NCI-H526 treated with DMSO at 0.1 percent for 48 hours (cell line): Measurements from ENCODE around the gene TBC1D5.
"Not testable (repeated sequence)": the region's sequence is repeated elsewhere in the genome, so short reads cannot be mapped to it uniquely, and the experiment has no call there.

ENCODE experiments used
- DNase-seq: peaks from one replicate; lab custom pipeline; 2025; lab: John Stamatoyannopoulos, UW

Gene TBC1D5

GRCh38 chr3:17351193-17351592 lies 391.2 kb downstream of the TBC1D5 start:
- not testable (repeated sequence) for DNase-seq

DNA sequence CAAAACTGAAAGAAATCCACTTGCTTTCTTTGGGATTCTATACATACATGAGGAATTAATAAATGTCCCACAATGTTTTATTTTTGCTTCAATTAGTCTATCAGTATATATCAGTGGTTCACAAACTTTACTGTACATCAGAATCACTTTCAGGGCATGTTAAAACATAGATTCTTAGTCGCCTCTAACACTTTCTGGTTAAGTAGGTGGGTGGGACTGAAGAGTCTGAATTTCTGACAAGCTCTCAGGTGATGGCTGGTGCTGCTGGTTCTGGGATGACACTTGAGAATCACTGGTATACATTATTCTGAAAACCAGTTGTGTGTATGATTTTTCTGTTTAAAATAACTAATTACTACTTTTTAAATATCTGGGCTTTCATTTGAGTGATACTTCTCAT lies 393.3 kb downstream of the TBC1D5 start:
- no peak for DNase-seq

- DNase-seq: no peak
These were observed 400.3 kb downstream of the TBC1D5 start for GRCh38 chr3:17342119-17342518.

DNA sequence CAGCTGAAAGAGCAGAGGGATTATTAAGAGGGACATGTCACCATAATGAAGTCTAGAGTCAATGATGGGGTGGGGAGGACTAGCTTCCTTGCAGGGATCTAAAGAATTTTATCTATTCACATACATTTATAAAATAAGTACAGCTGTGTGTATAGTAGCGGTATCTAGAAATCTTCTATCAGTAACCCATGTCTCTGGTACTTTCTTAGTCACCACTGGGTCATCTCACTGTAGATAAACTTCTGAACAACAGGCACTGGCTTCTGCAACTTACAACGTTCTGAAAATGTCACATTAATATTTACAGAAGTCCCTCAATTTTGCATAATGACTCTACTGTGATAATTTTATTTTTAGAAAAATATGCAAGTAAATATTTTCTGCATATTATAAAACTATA lies 401.7 kb downstream of the TBC1D5 start:
- DNase-seq: no peak

- DNase-seq: no peak
These were observed 402.2 kb downstream of the TBC1D5 start for GRCh38 chr3:17340261-17340660.

- no peak for DNase-seq
These were observed 403.3 kb downstream of the TBC1D5 start for GRCh38 chr3:17339132-17339575.

GRCh38 chr3:17336291-17336690 lies 406.1 kb downstream of the TBC1D5 start:
- no peak for DNase-seq

- DNase-seq: no peak
These were observed 408.5 kb downstream of the TBC1D5 start for GRCh38 chr3:17333893-17334292.

DNA sequence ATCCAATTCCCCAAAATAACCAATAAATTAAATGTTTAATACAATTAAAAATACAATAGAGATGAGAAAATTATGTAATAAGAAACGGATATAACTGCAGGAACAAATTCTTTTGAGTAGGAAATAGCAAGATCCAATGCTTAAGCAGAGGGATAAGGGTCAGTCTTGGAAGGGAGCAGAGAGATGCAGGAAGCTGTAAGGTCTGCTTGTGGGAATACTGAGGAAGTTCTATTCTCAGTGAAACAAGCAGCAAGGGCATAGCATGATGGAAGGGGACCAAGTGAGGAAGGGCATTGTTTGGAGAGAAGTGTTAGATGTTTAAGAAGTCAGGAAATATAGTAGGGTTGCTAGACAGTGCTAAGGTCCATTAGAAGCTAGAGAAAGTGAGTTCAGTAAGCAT lies 409.0 kb downstream of the TBC1D5 start:
- DNase-seq: no peak

DNA sequence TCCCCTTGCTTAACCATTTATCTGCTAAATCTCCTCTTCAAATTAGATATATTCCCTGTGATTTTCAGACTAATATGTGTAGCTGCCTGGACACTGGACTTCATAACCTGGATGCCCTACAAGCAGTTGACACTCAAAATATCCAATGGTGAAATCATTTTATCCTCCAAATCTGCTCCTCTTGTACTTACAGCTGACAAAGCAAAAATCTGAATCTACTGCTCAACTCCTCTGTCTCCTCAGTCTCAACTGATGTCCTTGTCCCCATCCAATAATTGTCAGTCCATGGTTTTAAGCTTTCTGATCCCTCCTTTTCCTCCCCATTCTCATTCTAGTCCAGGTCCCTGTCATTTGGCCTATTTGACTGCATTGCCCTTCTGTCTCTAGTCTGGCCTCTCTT lies 411.8 kb downstream of the TBC1D5 start:
- DNase-seq: no peak

DNA sequence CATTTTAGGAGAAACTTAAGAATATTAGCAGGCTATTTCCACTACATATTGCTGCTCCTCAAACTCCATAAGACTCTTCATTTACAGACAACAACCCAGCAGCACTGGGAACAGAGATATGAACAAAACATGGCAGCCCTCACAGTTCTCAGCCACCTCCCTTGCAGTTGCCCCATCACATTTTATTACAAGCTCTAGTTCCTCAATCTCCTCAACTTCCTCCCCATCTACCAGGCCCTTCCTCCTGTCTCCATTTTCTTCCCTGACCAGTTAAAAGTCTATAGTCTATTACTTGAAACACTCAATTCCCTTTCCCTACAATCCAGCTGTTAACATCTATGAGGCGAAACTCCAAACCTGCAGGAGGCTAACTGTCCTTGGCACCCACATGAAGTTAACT lies 412.5 kb downstream of the TBC1D5 start:
- no peak for DNase-seq

- no peak for DNase-seq
These were observed 420.2 kb downstream of the TBC1D5 start for GRCh38 chr3:17322106-17322793.

- DNase-seq: no peak
These were observed 422.2 kb downstream of the TBC1D5 start for GRCh38 chr3:17320266-17320665.

DNA sequence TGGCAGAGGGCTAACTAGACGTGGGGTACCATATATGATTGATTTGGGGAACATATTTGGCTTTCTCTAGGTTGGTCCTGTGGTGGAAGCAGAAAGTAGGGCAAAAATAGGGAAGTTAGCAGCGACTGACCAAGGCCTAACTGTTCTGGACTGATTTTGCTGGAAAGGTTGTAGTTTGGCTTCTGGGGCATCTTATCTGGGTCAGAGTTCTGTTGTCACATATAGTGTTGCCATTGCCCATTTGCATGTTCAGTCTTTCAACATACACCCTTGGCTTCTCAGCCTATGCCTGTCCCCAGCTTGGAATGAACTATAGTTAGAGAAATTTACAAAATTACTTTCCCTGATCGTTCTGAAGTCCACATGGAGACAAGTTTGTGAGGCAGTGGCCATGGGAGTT lies 426.5 kb downstream of the TBC1D5 start:
- DNase-seq: no peak

DNA sequence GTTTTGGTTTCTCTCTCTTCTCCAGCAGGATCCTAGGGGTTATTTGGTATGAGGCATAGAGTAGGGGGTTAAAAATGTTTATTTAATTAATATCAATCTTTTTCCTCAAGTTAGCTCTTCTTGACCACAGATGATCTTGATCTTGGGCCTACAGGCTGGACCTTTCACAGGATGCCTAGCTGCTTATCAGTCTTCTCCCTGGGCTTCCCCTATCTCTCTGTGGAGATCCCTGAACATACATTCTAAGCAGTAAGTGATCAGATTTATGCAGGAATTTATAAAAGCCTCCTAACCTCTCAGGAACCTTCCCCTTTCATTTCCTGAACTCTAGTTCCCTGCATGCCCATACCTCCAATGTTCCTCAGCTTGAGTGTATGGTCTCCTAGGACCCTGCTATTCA lies 428.3 kb downstream of the TBC1D5 start:
- no peak for DNase-seq

DNA sequence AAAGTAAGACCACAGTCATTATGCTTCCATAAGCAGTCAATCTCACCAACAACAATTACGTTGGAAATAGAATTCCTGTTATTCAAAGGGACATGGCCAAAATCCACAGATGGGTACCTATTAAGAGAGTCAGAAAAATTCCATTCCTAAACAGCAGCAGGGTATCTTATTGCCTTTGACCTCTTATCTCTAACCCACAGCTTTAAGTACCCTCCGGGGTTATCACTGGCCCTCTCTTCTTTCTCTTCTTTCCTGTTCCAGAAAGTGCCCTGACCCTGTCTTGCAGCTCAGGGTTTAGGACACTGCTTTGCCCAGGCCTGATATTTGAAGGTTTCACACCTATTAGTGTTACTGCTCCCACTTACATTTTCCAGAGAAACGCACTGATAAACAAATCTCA lies 428.7 kb downstream of the TBC1D5 start:
- no peak for DNase-seq

GRCh38 chr3:17310983-17311382 lies 431.4 kb downstream of the TBC1D5 start:
- DNase-seq: no peak

GRCh38 chr3:17307887-17308286 lies 434.5 kb downstream of the TBC1D5 start:
- peak; percentile 91 for DNase-seq

DNA sequence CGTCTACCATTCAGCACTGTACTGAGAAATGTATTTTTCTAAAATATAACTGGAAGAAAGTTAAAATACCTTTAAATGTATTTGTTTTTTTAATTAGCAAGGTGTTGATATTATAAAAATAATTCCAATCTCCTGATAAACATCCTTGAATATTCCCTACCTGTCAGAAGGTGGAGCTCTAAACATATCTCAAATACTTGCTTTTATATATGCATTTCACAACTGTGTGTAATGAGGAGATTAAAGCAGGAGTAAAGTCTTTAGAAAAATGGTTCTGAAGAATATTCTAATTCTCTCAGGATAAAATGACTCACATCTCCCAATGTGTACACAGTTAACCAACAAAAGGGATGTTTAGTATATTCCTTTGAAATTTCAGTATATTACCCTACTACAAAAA lies 434.9 kb downstream of the TBC1D5 start:
- no peak for DNase-seq

- no peak for DNase-seq
These were observed 437.5 kb downstream of the TBC1D5 start for GRCh38 chr3:17304969-17305368.

DNA sequence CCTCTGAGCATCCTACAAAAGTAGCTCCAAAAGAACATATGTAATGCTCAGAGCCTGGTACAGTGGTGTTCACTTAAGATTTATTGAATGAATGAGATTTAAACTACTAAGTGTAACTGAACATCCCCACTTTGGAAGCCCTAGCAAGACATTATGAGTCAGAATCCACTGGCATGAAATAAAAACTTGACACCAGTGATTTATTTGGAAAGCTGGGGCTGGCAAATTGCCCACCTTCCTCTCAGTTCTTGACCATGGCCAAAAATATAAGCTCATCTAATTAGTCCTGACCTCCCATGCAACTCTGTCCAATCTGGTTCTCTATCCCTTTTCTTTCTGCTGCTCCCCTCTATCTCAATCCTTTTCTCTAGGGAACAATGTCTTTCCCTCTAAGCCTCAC lies 439.7 kb downstream of the TBC1D5 start:
- no peak for DNase-seq

GRCh38 chr3:17302170-17302569 lies 440.3 kb downstream of the TBC1D5 start:
- no peak for DNase-seq

GRCh38 chr3:17301271-17301670 lies 441.2 kb downstream of the TBC1D5 start:
- no peak for DNase-seq

- no peak for DNase-seq
These were observed 442.0 kb downstream of the TBC1D5 start for GRCh38 chr3:17300441-17300840.
